Activated CD8-positive, alpha-beta memory T cell treated with anti-CD3 and anti-CD28 coated beads, Interleukin-2, amount 50 U/mL, for 4 hours (primary cell): ENCODE measurements around the gene UTP14C.
"Not testable (repeated sequence)": the region's sequence is repeated elsewhere in the genome, so short reads cannot be mapped to it uniquely, and the experiment has no call there.

Experiments used
- DNase-seq: peaks from one replicate; pipeline ENCODE4 v3.0.0-alpha.2; 2020

UTP14C gene

DNA sequence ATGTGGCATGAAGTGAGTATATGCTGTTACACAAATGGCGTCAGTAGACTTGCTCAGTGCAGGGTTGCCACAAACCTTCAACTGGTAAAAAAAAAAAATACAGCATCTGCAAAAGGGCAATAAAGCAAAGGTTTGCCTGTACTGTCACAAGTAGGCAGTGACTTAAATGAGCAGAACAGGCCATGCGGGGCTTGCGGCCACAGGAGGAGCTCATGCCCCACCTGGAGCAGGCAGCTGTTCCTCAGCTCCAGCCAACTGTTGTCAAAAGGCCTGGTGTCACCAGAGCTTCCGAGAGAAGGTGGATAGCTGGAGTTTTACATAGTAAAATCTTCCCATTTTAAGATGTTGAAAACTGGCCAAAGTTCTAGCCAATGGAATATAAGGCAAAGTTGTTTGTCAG is 20.9 kb upstream of the UTP14C start:
- DNase-seq = no peak

DNA sequence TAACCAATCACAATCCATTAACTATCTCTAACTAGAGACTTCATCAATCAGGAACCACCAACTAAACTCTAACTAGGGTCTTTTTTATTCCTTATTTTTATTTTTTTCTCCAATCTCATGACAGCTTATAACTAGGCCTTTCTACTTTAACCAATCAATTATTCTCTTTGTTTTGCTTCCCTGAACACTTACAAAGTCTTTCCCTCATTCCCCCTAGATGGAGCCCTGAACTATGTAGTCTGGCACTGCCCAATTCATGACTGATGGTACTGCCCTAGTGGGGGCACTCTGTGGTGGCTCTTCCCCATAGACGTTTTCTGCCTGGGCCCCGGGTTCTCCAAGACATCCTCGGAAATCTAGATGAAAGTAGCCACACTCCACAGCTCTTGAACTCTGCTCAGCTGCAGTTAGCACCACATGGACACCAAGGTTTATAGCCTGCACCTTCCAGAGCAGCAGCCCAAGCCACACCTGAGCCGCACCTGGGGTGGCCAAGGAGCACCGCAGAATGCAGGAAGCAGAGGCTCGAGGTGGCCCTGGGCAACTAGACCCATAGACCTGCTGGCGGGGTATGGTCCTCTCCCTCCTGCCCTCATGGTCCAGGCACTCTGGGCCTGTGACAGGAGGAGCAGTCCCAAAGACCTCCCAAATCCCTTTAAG is 19.9 kb upstream of the UTP14C start:
- no peak for DNase-seq

DNA sequence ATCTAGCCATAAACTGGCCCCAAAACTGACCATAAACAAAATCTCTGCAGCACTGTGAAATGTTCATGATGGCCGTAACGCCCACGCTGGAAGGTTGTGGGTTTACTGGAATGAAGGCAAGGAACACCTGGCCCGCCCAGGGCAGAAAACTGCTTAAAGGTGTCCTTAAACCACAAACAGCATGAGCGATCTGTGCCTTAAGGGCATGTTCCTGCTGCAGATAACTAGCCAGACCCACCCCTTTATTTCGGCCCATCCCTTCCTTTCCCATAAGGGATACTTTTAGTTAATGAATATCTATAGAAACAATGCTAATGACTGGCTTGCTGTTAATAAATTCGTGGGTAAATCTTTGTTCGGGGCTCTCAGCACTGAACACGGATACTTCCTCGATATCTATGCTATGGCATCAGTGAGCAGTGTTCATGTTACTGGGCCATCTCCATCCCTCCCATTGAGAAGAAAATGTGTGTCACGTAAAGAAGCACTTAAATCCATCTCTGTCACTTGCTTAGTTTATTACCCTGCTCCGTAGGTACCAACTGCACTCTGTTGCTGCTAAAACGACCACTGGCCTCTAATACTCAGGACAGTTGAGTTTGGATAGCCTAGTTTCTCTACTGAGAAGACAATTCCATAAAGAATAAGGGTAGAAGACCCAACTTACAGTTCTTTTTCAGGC is 18.5 kb upstream of the UTP14C start:
- no peak for DNase-seq

DNA sequence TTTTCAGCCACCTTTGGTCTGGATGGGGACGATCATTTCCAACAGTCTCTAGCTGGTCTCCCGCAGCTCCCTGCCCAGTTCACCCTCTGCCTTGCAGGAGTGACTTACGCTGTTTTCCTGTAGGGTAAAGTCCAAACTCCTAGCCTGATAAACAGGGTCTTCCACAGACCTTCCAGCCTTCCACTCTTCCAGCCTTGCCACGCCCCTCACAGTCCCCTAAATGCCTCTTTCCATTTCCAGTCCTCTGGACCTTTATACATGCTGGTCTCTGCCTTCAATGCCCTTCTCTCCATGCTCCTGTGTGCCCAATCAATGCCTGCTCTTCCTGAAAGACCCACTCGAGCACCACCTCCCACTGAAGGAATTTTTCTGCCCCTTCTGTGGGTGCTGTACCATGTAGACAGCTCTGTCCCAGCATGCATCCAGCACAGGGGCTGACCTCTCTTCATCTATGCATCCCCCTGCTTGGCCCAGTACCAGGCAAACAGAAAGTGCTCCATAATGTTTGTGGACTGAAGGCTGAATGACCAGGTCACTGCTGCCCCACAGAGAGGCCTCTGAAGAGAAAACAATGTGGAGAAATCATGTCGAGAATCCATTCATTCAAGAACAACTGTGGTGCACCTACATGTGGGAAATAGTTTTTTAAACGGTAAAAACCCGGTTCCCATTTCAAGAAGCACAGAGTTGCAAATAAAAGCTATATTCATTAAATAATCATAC is 17.8 kb upstream of the UTP14C start:
- no peak for DNase-seq

DNA sequence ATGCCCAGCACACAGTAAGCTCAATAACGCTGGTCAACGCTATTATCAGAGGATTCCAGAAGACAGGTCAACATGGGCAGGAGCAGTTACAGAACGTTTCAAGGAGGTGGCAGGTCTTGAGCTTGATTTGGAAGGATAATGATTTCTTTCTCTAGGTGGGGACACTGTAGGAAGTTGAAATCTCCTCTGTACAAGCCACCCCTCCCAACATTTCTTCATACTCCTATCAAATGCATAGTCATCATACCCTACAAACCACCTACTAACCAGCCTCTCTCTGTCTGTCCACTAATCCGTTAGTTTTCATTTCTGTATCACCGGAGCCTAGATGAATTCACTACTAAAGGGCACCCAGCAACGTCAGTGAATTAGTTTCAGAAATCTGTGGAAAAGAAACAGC is 14.5 kb upstream of the UTP14C start:
- DNase-seq = no peak

DNA sequence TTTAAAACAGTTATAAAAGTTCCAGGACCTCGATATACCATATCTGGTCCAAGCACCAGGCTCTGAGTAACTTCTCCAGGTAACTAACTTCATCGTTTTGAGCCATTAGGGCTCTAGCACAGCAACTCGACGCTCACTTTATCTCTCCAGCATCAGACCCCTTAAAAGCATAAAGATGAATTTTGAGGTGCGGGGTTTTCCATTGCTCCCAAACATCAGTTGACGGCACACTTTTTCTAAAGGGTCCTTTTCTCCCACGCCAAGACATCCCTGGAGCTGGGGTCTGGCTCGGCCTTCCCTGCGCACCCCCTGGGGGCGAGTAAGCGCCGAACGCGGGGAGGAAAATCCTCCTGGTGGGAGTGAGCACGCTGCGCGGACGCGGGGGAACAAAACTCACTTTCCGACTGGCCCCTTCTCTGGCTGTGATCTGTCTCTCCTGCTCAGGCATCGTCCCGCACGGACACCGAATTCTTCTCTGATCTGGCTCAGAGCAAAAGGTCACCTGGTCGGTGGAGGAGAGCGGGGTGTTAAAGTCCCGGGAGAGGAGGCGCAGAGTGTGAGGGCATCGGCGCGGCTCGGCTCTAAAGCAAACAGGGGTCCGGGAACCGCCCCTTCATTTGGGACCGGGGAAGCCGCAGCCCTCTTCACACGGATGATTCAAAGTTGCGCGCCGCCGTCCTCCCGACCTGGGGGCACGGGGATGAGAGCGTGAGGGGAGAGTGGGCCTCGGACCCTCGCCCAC is 13.4 kb upstream of the UTP14C start, which contains the start of gene ATP7B:
TSS of gene ATP7B (minus strand) at position 561 of the 742 bp plus-strand sequence. CDS start at position 448, 113 bp downstream.
- DNase-seq = peak; percentile 38

DNA sequence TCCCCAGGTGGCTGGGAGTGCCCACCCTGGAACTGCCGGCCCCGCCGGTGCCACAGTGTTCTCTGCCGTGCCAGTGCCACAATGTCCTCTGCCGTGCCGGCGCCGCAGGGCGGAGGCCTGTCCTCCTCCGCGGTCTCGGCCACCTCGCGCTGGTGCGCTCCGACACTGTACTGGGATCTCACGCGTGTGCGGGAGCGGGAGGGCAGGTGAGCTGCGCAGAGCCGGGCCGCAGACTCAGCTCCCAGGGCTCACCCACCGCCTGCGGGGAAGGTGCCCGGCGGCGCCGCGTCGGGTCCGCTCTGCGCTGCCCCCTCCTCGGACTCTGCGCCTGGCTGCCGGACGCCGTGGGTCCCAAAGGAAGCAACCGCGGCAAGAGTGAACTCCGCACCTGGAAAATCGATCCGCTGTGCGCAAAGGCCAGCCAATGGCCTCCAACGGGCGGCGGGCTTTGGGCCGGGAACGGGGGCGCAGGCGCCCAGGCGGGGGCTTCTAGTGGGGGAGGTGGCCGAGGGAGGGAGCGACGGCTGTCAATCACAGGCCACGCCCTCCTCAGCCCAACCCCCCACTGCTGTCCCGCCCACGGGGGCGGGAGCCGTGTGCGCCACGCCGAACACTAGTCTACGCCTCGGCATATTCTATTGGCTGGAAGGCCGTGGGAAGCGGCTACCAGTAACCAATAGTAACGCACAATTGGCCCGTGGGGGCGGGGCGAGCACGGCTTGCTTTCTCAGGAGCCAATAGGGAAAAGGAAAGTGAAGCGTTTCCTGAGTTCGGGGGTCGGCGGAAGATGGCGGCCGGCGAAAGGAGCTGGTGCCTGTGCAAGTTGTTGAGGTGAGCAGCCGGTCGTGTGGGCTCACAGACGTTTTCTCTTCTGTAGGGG is 12.6 kb upstream of the UTP14C start, which contains the start of gene ALG11:
TSS of gene ALG11 (plus strand) at position 767 of the 880 bp plus-strand sequence. CDS start at position 788, 21 bp downstream.
- peak; percentile 100 for DNase-seq

DNA sequence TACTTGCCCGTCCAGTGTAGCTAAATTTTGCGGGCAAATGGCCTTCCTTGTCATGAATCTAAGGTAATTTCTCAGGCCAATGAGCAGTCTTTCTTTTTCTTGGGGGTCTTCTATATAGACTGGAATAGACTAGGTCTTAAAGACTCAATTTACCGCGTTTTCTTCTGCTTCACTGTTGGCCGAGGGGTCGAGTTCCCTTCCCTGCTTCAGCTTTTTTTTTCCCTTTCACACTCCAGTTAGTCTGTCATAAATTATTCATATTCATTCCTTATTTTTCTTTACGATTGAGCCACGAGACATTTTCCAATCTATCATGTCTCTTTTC is 12.0 kb upstream of the UTP14C start:
- no peak for DNase-seq

DNA sequence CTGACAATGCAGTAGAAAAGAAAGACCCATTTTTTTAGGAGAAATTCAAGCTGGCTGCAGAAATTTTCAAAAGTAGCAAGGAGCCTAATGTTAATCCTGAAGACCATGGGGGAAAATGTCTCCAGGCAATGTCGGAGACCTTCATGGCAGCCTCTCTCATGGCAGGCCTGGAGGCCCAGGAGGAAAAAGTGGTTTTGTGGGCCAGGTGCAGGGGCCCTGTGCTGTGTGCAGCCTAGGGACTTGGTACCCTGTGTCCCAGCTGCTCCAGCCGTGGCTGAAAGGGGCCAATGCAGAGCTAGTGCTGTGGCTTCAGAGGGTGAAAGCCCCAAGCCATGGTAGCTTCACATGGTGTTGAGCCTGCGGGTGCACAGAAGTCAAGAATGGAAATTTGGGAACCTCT is 8.2 kb upstream of the UTP14C start:
- DNase-seq = no peak

DNA sequence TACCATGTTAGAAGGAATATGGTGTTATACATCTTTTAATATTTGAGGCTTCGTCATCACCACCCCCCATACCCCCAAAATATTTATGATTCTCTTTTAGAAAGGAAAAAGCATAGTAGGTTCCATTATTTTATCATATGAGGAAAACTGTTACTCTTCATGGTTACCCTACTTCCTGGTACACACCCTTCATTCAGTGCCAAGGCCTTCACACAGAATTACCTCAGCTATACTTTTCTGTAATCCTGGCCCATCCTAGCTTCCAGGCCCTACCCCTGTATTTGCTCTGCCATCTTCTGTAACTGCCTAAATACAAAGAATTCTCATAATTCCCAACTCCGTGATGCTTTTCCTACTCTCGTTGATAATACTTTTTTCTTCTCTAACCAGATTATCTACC is 4.3 kb upstream of the UTP14C start:
- no peak for DNase-seq

DNA sequence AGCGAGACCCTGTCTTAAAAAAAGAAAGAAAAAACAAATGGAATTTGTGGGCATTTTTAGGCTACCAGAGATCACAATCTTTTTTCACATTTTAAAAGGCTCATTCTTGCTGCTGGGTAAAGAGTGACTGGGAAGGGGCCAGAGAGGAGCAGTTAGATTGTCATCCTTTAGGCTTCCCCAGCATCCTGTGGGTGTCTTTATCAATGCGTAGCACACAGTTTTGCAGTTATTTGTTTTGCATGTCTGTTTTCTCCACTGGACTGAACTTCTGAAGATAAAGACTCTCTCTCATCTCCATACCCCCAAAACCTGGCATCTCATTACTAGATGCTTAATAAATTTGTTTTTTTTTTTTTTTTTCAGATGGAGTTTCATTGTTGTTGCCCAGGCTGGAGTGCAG is 2.1 kb upstream of the UTP14C start:
- no peak for DNase-seq

DNA sequence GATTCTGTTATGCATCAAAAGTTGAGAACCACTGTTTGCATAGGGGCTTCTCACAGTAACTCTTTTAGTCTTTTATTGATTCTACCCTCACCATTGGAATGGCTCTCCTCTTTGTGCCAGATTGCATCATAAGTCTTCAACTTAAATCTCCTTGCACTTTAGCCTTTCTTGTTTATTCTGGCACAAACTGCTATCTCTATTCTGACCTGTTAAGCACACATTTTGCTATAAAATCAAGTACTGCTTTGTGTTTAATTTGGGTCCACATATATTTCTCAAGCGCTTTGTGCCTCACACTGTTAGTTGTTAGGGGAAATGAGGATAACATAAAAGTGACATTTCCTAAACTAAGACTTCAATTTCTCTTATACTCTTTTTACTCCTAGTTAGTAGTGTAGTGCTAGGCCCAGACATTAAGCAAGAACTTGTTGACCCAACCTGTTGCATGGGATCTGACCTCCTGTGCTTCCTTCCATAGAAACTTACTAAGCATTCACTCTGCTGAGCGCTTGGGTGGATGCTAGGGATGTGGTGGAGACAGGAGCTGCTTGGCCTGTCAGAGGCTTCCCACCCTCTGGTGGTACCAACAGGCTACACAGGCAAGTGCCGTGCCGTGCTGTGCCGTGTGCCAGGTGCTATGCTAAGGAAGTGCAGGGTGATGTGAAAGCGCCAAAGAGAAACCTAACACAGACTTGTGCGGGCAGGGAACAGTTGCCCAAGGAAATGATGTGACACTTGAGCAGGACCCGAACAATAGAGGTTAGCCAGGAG is 1.2 kb downstream of the UTP14C start:
- no peak for DNase-seq

DNA sequence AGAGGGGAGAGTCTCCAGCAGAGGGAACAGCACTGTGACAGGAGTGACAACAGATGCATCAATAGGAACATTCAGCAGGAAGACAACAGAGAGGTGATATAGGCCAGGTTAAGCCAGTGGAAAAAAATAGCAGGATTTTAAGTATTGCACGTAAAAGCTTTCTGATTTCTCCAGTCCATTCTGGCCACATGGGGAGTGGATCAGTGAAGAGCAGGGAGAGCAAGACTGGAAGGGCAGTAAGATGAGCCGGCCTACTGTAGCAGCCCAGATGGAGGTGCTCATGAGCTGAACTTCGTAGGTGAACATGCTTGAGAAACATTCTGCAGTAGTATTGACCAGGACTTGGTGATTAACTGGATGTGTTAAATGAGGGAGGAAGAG is 1.7 kb downstream of the UTP14C start:
- no peak for DNase-seq

DNA sequence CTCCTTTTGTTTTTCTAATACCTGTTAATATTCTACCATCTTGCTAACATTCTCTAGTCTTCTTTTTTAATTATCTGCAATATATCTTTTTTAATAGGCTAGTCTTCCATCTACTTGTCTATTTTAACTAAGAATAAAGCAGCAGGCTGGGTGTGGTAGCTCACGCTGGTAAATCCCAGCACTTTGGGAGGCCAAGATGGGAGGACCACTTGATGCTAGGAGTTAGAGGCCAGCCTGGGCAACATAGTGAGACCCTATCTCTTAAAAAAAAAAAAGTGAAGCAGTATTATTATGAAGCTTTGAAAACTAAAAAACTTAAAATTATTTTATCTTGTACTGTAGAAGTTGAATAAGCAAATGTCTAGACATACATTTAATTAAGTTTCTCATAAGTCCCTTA is 3.3 kb downstream of the UTP14C start:
- DNase-seq = no peak

DNA sequence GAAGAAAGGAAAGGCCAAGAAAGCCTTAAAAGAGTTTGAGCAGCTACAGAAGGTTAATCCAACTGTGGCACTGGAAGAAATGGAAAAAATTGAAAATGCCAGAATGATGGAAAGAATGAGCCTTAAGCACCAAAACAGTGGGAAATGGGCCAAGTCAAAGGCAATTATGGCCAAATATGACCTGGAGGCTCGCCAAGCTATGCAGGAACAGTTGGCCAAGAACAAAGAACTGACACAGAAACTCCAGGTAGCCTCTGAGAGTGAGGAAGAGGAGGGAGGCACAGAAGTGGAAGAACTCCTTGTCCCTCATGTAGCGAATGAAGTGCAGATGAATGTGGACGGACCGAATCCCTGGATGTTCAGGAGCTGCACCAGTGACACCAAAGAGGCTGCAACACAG is 5.1 kb downstream of the UTP14C start:
- DNase-seq = no peak

DNA sequence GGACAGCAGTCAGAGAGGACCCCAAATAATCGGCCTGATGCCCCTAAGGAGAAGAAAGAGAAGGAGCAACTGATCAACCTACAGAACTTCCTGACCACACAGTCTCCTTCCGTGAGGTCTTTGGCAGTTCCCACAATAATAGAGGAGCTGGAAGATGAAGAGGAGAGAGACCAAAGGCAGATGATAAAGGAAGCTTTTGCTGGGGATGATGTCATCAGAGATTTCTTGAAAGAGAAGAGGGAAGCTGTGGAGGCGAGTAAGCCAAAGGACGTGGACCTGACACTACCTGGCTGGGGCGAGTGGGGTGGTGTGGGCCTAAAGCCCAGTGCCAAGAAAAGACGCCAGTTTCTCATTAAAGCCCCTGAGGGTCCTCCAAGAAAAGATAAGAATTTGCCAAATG is 5.9 kb downstream of the UTP14C start:
- not testable (repeated sequence) for DNase-seq

DNA sequence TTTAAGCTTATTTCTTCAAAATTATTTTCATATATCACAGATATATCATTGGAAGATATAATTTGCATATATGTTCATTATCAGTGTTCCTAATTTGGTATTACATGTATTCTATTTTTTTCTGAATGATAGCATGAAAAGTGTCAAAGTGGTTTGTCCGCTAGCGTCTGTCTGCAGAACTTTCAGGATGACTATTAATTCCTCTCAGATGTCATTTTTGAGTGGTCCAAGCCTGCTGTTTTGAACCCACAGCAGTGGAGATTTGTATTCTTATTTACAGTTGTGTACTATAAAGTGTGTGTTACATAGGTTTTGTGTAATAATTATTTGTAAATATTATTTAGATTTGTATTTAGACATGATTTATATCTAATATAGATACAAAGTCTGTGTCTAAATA is 8.5 kb downstream of the UTP14C start:
- no peak for DNase-seq

DNA sequence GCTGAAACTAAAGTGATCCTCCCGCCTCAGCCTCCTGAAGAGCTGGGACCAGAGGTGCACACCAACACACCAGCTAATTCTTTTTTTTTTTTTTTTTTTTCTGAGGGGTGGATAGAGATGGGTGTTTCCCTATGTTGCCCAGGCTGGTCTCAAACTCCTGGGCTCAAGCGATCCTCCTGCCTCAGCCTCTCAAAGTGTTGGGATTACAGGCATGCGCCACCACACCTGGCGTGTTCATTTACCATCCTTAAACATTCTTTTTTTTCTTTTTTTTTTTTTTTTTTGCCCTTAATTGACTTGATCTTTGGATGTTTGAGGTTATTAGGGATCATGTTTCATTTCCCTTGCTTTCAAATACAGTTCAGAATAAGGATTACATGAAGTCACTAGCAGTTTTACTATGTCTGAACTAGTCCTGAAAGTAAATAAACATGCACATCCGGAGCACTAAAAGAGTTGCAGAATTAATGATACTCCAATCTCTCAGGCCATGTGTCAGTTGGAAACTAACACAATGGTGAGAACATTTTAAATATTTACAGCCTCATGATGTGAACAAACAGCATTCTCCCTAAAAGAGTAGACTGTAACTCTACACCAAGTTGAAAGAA is 10.2 kb downstream of the UTP14C start:
- no peak for DNase-seq

DNA sequence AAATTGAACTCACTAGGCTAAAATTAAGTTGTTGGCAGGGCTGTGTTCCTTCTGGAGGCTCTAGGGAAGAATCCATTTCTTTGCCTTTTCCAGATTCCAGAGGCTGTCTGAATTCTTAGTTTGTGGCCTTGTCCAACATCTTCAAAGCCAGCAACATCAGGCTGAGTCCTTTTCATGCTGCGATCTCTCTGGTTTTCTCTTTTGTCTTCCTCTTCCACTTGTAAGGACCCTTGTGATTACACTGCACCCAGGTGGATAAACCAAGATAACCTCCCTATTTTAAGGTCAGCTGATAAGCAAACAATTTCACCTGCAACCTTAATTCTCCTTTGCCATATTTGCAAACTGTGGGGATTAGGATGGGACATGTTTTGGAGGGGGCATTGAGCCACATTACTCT is 11.5 kb downstream of the UTP14C start:
- DNase-seq = no peak

DNA sequence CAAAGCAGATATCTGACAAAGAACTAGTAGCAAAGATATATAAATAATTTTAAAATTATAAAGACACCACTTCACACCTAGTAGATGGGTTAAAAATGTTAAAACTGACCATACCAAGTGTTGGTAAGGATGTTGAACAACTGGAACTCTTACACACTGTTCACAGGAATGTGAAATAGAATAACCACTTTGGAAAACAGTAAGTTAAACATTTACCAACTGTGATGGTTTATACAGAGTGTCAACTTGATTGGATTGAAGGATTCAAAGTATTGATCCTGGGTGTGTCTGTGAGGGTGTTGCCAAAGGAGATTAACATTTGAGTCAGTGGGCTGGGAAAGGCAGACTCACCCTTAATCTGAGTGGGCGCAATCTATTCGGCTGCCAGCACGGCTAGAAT is 19.2 kb downstream of the UTP14C start:
- DNase-seq = no peak

DNA sequence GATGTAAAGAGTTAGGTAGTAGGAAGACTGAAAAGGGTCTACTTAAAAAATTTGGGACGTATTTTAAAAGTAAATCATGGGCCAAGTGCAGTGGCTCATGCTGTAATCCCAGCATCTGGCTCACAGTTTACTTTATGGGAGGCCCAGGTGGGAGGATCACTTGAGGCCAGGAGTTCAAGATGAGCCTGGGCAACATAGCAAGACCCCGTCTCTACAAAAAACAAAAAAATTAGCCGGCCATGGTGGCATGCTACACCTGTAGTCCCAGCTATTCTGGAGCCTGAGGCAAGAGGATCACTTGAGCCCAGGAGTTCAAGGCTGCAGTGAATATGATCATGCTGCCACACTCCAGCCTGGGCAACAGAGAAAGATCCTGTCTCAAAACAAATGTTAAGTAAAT is 23.0 kb downstream of the UTP14C start:
- DNase-seq = no peak
